SK-N-SH treated with all-trans-retinoic acid at 6 μM for 48 hours (cell line): ENCODE data around the gene SLC6A6.

Source experiments
- ATAC-seq: fragments of 200-7000 bp; cut with Tn5 transposase; 3 replicates; pipeline ENCODE4 v1.9.1; 2020; ENCODE audit warnings: mild to moderate bottlenecking, moderate library complexity
- ARNTL ChIP-seq: fragments of 450-650 bp; formaldehyde crosslinking; IDR thresholded peaks from 2 replicates; pipeline ENCODE4 v1.5.0; 2020; ENCODE audit warnings: low read depth, mild to moderate bottlenecking, moderate library complexity, borderline replicate concordance
- BACH2 ChIP-seq: fragments of 250-450 bp; sonication (Bioruptor Pico); IDR thresholded peaks from 2 replicates; pipeline ENCODE4 v1.9.0; 2021; ENCODE audit warnings: mild to moderate bottlenecking, borderline replicate concordance
- CREB5 ChIP-seq: fragments of 250-450 bp; sonication (Bioruptor Pico); IDR thresholded peaks from 2 replicates; pipeline ENCODE4 v1.5.1; 2020; ENCODE audit warnings: low read depth, mild to moderate bottlenecking, moderate library complexity
- CSDC2 ChIP-seq: fragments of 250-450 bp; sonication (Bioruptor Pico); IDR thresholded peaks from 2 replicates; pipeline ENCODE4 v1.5.0; 2020; ENCODE audit warnings: mild to moderate bottlenecking, moderate library complexity
- ESRRG ChIP-seq: fragments of 250-450 bp; sonication (Bioruptor Pico); IDR thresholded peaks from 2 replicates; pipeline ENCODE4 v1.6.1; 2021; ENCODE audit warnings: mild to moderate bottlenecking
- GLIS3 ChIP-seq: fragments of 250-450 bp; sonication (Bioruptor Pico); IDR thresholded peaks from 2 replicates; pipeline ENCODE4 v1.5.0; 2020; ENCODE audit warnings: mild to moderate bottlenecking, moderate library complexity
- ISL1 ChIP-seq: fragments of 250-450 bp; sonication (Bioruptor Pico); IDR thresholded peaks from 2 replicates; pipeline ENCODE4 v2.1.2; 2022; ENCODE audit warnings: mild to moderate bottlenecking, moderate library complexity
- OSR1 ChIP-seq: fragments of 250-450 bp; sonication (Bioruptor Pico); IDR thresholded peaks from 2 replicates; pipeline ENCODE4 v1.8.0; 2022; ENCODE audit warnings: moderate library complexity, mild to moderate bottlenecking, inconsistent platforms
- PATZ1 ChIP-seq: fragments of 250-450 bp; sonication (Bioruptor Pico); IDR thresholded peaks from 2 replicates; pipeline ENCODE4 v1.8.0; 2020; ENCODE audit warnings: mild to moderate bottlenecking, moderate library complexity, borderline replicate concordance
- POU6F1 ChIP-seq: fragments of 250-450 bp; sonication (Bioruptor Pico); IDR thresholded peaks from 2 replicates; pipeline ENCODE4 v1.8.0; 2021; ENCODE audit warnings: low read depth, mild to moderate bottlenecking, moderate library complexity, borderline replicate concordance
- RARB ChIP-seq: fragments of 250-450 bp; sonication (Bioruptor Pico); IDR thresholded peaks from 2 replicates; pipeline ENCODE4 v1.8.0; 2021; ENCODE audit warnings: mild to moderate bottlenecking, moderate library complexity
- SNAI2 ChIP-seq: fragments of 250-450 bp; sonication (Bioruptor Pico); IDR thresholded peaks from 2 replicates; pipeline ENCODE4 v1.5.0; 2020; ENCODE audit warnings: mild to moderate bottlenecking, moderate library complexity
- TCF4 ChIP-seq: fragments of 250-450 bp; sonication (Bioruptor Pico); IDR thresholded peaks from 2 replicates; pipeline ENCODE4 v1.8.0; 2021; ENCODE audit warnings: mild to moderate bottlenecking, moderate library complexity, borderline replicate concordance
- TOX ChIP-seq: fragments of 250-450 bp; sonication (Bioruptor Pico); IDR thresholded peaks from 2 replicates; pipeline ENCODE4 v1.8.0; 2021; ENCODE audit warnings: mild to moderate bottlenecking, moderate library complexity, borderline replicate concordance
- TSHZ2 ChIP-seq: fragments of 250-450 bp; sonication (Bioruptor Pico); IDR thresholded peaks from 2 replicates; pipeline ENCODE4 v1.5.0; 2020; ENCODE audit warnings: mild to moderate bottlenecking, moderate library complexity
- ZC3H10 ChIP-seq: fragments of 250-450 bp; sonication (Bioruptor Pico); IDR thresholded peaks from 2 replicates; pipeline ENCODE4 v1.5.1; 2021; ENCODE audit warnings: mild to moderate bottlenecking, moderate library complexity
- ZFP30 ChIP-seq: fragments of 450-650 bp; formaldehyde crosslinking; IDR thresholded peaks from 2 replicates; pipeline ENCODE4 v1.5.0; 2022; ENCODE audit warnings: mild to moderate bottlenecking, moderate library complexity
- ZNF565 ChIP-seq: fragments of 450-650 bp; formaldehyde crosslinking; conservative IDR thresholded peaks from 2 replicates; pipeline ENCODE4 v1.5.0; 2020; ENCODE audit warnings: low read depth, mild to moderate bottlenecking, moderate library complexity
- ZNF70 ChIP-seq: fragments of 450-650 bp; formaldehyde crosslinking; IDR thresholded peaks from 2 replicates; pipeline ENCODE4 v1.5.0; 2020; ENCODE audit warnings: mild to moderate bottlenecking, moderate library complexity
- ZNF8 ChIP-seq: fragments of 450-650 bp; formaldehyde crosslinking; IDR thresholded peaks from 2 replicates; pipeline ENCODE4 v1.5.0; 2020; ENCODE audit warnings: mild to moderate bottlenecking, moderate library complexity
- TF ChIP-seq, protein P1 (sequence below): fragments of 250-450 bp; sonication (Bioruptor Pico); IDR thresholded peaks from 2 replicates; pipeline ENCODE4 v1.5.1; 2021; ENCODE audit warnings: mild to moderate bottlenecking, moderate library complexity

Gene SLC6A6

DNA sequence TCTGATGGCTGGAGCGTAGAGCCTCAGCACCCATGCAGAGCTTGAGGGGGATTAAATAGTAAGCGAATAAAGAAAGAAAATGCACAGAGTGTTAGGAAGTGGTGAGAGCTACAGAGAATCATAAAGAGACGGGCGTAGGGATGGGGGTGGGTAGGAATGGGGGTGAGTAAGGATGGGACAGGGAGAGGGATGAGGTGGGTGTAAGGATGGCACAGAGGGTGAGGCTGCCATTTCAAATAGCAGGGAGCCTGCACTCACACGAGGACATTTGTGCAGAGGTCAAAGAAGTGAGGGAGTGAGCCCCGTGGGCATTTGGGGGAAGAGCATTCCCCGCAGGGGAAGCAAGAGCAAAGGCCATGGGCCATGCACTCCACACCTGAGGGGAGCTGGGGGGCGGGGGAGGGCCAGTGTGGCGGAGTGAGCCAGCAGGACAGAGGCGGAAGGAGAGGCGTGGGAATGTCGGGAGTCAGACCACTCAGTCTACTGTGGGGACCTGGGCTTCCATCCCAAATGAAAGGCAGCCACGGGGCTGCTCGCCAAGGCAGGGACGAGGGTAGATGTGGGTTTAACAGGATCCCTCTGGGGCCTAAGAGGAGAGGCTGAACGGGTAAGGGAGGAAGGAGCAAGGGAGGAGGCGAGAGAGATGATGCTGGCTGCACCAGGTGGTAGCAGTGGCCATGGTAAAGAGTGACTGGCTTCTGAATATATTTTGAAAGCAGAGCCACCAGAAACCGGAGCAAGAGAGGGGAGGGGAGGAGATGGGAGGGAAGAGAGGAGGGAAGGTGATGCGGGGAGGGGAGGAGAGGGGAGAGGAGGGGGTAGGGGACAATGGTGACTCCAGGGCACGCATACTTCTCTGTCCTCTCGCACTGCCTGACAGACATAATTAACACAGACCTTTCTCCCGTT lies 35.2 kb upstream of the SLC6A6 start:
- TF ChIP-seq ZNF70, result no peak
- TF ChIP-seq PATZ1 (CRISPR knock-in tag), result no peak
- no peak for TF ChIP-seq ZFP30 (CRISPR knock-in tag)
- TF ChIP-seq BACH2, result no peak
- TF ChIP-seq ISL1 (CRISPR knock-in tag), result no peak
- no peak for TF ChIP-seq TOX (CRISPR knock-in tag)
- TF ChIP-seq, all 23 proteins: peak for 0
- no peak for ATAC-seq

DNA sequence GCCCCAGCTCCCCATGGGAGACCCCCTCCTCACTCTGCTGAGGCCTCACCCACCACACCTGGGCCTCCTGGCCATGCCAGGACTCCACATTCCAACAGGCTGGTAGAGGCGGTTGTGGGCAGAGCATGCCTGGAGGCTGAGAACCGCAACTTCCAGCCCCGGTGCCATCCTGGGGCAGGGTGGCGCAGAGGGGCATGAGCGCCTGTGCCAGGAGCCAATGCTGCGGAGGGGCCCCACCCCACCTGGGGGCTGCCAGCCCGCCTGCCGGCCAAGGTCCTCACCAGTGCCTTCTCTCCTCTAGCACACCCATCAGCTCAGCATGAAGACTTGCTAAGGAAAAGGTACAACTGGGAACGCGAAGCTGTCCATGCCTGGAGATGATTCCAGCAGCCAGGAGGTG lies 34.3 kb upstream of the SLC6A6 start:
- TF ChIP-seq ZNF70 (no peak), SNAI2 (CRISPR knock-in tag) (no peak), BACH2 (no peak), TSHZ2 (CRISPR knock-in tag) (no peak), ZNF565 (no peak), RARB (no peak), TCF4 (CRISPR knock-in tag) (no peak), CSDC2 (no peak), CREB5 (CRISPR knock-in tag) (no peak), PATZ1 (CRISPR knock-in tag) (no peak), ZNF8 (CRISPR knock-in tag) (no peak), POU6F1 (CRISPR knock-in tag) (no peak), ZC3H10 (CRISPR knock-in tag) (no peak), ESRRG (no peak), GLIS3 (CRISPR knock-in tag) (no peak)
- TF ChIP-seq, protein P1, sequence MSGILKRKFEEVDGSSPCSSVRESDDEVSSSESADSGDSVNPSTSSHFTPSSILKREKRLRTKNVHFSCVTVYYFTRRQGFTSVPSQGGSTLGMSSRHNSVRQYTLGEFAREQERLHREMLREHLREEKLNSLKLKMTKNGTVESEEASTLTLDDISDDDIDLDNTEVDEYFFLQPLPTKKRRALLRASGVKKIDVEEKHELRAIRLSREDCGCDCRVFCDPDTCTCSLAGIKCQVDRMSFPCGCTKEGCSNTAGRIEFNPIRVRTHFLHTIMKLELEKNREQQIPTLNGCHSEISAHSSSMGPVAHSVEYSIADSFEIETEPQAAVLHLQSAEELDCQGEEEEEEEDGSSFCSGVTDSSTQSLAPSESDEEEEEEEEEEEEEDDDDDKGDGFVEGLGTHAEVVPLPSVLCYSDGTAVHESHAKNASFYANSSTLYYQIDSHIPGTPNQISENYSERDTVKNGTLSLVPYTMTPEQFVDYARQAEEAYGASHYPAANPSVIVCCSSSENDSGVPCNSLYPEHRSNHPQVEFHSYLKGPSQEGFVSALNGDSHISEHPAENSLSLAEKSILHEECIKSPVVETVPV, result no peak
- ATAC-seq, result no peak

DNA sequence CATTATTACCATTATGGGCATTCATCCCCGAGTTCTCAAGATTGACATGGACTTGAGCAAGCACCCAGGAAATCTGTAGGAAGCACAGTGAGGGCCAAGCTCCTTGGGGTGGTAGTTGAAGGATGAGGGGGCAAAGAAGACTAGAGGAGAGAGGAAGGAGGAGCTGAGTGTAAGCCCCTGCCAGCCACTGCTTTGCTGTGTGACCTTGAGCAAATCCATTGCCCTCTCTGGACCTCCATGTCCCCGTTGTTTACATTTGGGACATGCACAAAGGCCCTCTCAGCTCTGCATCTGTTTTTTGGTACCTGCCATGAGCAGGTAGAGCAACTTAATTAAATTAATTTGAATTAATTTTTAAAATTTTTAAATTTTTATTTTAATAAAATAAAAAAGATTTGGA lies 33.5 kb upstream of the SLC6A6 start:
- no peak for ATAC-seq
- TF ChIP-seq ZNF565 (no peak), TSHZ2 (CRISPR knock-in tag) (no peak), ARNTL (CRISPR knock-in tag) (no peak), ZC3H10 (CRISPR knock-in tag) (no peak), OSR1 (CRISPR knock-in tag) (no peak), BACH2 (no peak)
- TF ChIP-seq, protein P1, result no peak
